Stimulated activated CD8-positive, alpha-beta memory T cell treated with anti-CD3 and anti-CD28 coated beads, Interleukin-15, amount 100 ng/mL, for 24 hours (primary cell): Measurements from ENCODE around the gene DDX55.
"Not testable (repeated sequence)": the region's sequence is repeated elsewhere in the genome, so short reads cannot be mapped to it uniquely, and the experiment has no call there.

Experiments
- DNase-seq: peaks from one replicate; pipeline ENCODE4 v3.0.0-alpha.2; 2020; ENCODE audit warnings: low read depth

Gene DDX55, protein sequence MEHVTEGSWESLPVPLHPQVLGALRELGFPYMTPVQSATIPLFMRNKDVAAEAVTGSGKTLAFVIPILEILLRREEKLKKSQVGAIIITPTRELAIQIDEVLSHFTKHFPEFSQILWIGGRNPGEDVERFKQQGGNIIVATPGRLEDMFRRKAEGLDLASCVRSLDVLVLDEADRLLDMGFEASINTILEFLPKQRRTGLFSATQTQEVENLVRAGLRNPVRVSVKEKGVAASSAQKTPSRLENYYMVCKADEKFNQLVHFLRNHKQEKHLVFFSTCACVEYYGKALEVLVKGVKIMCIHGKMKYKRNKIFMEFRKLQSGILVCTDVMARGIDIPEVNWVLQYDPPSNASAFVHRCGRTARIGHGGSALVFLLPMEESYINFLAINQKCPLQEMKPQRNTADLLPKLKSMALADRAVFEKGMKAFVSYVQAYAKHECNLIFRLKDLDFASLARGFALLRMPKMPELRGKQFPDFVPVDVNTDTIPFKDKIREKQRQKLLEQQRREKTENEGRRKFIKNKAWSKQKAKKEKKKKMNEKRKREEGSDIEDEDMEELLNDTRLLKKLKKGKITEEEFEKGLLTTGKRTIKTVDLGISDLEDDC

GRCh38 chr12:123601602-123602489 lies at the start of gene DDX55:
DDX55 (plus strand) TSS chr12:123602099; CDS start chr12:123602149, 50 bp downstream.
- peak; percentile 72 for DNase-seq

DNA sequence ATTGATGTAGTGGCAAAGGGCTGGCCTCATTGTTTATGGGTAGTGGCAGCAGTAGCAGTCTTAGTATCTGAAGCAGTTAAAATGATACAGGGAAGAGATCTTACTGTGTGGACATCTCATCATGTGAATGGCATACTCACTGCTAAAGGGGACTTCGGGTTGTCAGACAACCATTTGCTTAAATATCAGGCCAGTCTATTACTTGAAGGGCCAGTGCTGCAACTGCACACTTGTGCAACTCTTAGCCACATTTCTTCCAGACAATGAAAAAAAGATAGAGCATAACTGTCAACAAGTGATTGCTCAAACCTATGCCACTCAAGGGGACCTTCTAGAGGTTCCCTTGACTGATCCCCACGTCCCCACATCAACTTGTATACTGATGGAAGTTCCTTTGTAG lies 47.8 kb upstream of the DDX55 start:
- not testable (repeated sequence) for DNase-seq

- not testable (repeated sequence) for DNase-seq
Observed at GRCh38 chr12:123554843-123555242, 47.1 kb upstream of the DDX55 start.

GRCh38 chr12:123558487-123558886 lies 43.4 kb upstream of the DDX55 start:
- not testable (repeated sequence) for DNase-seq

- DNase-seq: no peak
Observed at GRCh38 chr12:123559468-123559867, 42.4 kb upstream of the DDX55 start.

DNA sequence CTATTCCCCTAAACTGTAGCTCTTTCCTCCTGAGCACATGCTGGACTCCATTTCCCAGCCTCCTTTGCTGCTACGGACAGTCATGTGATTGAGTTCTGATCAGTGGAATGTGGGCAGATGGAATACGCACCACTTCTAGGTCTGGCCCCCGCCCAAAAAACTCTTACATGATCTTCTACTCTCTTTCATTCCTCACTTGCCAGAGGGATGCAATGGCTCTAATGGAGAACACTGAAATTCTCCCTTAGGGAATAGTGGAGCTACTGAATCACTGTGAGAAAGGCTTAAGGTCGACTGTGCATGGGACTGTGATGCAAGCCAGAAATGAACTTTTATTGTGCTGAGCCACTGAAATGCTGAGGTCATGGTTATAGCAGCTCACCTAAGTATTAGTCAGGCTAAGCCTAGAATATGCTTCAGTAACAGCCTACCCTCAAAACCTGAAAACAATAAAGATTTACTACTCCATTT lies 30.5 kb upstream of the DDX55 start:
- DNase-seq: no peak

GRCh38 chr12:123572391-123572790 lies 29.5 kb upstream of the DDX55 start:
- no peak for DNase-seq

GRCh38 chr12:123573870-123574269 lies 28.0 kb upstream of the DDX55 start:
- DNase-seq: no peak

GRCh38 chr12:123576611-123577010 lies 25.3 kb upstream of the DDX55 start:
- no peak for DNase-seq

DNA sequence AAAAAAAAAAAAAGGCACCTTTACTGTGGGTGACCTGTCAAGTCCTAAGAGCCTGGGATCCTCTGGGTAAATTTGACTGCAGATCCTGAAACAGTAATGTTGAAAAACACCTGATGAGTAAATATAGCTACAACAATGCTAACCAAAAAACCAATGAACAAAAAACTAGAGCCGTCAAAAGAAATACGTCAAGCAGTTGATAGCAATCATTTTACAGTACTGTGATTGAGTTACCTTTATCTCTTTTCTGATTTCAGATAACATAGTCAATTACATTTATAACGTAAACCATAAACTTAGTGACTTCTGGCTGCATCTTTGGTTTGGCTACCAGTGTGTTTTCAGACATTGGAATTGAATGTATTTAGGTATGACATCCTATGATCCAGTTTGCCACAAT lies 23.7 kb upstream of the DDX55 start:
- no peak for DNase-seq

GRCh38 chr12:123578829-123579228 lies 23.1 kb upstream of the DDX55 start:
- DNase-seq: not testable (repeated sequence)

DNA sequence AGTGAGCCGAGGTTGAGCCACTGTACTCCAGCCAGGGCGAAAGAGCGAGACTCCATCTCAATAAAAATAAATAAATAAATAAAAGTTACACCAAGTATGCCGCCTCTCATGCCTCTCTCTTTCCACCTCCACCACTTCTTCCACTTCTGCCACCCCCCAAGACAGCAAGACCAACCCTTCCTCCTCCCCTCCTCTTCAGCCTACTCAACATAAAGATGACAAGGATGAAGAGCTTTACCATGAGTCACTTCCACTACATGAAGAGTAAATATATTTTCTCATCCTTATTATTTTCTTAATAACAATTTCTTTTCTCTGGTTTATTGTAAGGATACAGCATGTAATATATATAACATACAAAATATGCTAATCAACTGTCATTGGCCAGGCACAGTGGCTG lies 21.1 kb upstream of the DDX55 start:
- no peak for DNase-seq

GRCh38 chr12:123591702-123592481 lies 10.0 kb upstream of the DDX55 start:
- DNase-seq: no peak

DNA sequence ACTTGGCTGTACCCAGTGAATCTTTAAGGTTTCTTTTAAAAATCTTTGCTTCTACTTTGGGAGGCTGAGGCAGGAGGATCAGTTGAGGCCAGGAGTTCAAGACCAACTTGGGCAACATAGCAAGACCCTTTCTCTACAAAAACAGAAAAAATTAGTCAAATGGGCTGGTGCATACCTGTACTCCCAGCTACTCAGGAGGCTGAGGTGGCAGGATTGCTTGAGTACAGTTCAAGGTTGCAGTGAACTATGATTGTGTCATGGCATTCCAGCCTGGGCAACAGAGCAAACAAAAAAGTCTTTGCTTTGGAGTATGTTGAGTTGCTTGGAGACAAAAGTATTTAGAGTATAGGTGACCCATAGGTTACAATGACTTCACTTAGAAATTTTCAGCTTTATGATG lies 6.2 kb upstream of the DDX55 start:
- DNase-seq: no peak

DNA sequence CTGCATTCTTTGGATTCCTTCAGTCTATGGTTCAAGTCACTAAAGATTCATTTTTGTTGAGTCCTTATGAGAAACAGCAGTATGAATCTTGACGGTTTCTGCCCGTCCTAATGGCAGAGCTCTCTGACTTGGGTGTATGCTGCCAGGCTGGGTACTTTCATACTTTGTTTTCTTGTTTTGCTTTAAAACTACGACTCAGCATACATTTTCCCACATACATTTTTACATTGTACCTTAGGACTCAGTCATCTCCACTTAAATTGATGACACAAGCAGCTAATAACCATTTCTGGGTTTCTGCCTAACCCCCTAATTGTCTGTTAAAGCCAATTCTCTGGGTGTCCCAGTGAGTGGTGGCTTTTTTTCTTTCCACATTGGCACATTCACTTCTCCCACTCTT lies 4.8 kb upstream of the DDX55 start:
- DNase-seq: no peak

- DNase-seq: no peak
Observed at GRCh38 chr12:123598522-123598921, 3.4 kb upstream of the DDX55 start.

- DNase-seq: no peak
Observed at GRCh38 chr12:123599310-123599709, 2.6 kb upstream of the DDX55 start.

GRCh38 chr12:123599721-123600120 lies 2.2 kb upstream of the DDX55 start:
- DNase-seq: no peak

GRCh38 chr12:123602651-123603195 lies 824 bp downstream of the DDX55 start:
- DNase-seq: no peak

GRCh38 chr12:123603495-123603894 lies 1.6 kb downstream of the DDX55 start:
- DNase-seq: not testable (repeated sequence)

DNA sequence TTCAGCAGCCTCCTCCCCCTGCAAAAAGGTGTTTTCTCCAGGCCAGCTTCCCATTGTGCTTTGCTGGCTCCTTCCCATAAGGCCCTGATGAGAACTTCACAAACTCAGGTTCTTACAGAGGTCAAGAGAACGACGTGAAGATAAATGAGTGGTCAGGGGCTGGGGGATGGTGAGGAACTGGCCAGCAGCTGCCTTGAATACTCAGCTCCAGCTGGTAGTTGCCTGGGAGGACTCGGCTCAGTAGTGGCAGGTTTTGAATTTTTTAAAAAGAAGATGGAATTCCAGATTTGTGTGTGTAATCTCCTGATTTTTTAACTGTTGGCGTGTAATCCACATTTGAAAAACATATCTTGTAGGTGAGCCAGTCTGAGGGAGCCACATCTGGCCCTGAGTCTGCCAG lies 5.9 kb downstream of the DDX55 start:
- DNase-seq: no peak
